AG09319 (cell line): ENCODE measurements around the gene PREX1.

Experiments used
- DNase-seq: peaks from one replicate; pipeline ENCODE4 v3.0.0-alpha.2; 2010; ENCODE audit warnings: low read depth; ENCODE audit errors: extremely low read depth
- TF ChIP-seq, protein P1 (sequence below): IDR thresholded peaks from 2 replicates; pipeline ENCODE4 v1.5.1; 2011; ENCODE audit warnings: low read depth, mild to moderate bottlenecking, inconsistent platforms, low read length, moderate library complexity

Gene PREX1

DNA sequence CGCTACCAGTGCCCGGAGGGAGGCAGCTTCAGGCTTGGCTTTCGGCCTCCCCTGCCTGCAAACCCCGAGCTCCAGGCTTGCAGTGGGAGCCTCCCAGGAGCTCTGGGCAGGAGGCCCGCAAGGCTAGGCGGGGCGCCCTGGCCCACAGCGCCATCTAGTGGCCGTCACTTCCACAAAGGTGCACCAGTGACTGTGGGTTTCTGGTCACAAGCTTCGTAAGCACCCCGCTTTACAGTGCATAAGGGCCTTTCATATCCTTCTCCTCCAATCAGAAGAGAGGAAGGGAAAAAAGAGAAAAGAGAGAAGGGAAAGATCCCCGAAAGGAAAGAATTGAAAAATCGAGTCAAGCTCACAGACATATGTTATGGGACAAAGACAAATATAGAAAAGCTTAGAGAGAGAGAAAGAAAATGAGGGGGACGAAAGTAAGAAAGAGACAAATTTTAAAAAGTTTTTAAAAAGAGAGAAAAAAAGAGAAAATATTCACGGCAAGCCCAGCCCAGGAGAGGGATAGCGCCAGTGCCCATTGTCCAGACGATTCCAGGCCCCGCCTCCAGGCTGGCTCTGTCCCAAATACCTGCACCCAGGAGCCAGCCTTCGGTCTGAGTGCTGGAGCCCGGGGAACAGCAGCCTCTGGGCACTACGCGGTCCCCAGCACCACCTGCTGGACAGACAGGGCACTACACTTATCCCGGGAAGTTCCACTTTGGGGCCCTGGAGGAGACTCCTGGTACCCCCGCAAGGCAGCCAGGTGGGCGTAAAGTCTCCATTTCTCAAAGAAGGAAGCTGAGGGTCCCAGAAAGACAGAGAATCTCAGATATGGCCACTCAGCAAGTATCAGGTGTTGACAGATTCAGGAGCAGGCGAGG is 207.1 kb downstream of the PREX1 start:
- DNase-seq: peak; percentile 46
- TF ChIP-seq, protein P1, sequence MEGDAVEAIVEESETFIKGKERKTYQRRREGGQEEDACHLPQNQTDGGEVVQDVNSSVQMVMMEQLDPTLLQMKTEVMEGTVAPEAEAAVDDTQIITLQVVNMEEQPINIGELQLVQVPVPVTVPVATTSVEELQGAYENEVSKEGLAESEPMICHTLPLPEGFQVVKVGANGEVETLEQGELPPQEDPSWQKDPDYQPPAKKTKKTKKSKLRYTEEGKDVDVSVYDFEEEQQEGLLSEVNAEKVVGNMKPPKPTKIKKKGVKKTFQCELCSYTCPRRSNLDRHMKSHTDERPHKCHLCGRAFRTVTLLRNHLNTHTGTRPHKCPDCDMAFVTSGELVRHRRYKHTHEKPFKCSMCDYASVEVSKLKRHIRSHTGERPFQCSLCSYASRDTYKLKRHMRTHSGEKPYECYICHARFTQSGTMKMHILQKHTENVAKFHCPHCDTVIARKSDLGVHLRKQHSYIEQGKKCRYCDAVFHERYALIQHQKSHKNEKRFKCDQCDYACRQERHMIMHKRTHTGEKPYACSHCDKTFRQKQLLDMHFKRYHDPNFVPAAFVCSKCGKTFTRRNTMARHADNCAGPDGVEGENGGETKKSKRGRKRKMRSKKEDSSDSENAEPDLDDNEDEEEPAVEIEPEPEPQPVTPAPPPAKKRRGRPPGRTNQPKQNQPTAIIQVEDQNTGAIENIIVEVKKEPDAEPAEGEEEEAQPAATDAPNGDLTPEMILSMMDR: peak; percentile 93

DNA sequence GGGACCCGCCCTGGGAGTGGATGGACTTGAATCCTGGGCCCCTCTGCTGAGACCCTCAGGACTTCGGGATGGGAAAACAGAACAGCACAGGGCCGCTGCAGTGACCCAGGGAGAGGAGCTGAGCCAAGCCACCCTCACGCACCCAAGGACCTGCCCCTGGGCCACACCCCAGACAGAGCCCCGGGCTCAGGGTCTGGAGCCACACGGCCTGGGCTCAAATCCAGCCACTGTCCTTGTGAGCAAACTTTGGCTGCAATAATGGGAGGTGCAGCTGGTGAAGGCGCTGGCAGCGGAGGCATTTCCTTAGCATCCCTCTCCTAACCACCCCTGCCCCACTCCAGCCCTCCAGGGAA is 207.7 kb downstream of the PREX1 start:
- DNase-seq: no peak
- TF ChIP-seq, protein P1: no peak

DNA sequence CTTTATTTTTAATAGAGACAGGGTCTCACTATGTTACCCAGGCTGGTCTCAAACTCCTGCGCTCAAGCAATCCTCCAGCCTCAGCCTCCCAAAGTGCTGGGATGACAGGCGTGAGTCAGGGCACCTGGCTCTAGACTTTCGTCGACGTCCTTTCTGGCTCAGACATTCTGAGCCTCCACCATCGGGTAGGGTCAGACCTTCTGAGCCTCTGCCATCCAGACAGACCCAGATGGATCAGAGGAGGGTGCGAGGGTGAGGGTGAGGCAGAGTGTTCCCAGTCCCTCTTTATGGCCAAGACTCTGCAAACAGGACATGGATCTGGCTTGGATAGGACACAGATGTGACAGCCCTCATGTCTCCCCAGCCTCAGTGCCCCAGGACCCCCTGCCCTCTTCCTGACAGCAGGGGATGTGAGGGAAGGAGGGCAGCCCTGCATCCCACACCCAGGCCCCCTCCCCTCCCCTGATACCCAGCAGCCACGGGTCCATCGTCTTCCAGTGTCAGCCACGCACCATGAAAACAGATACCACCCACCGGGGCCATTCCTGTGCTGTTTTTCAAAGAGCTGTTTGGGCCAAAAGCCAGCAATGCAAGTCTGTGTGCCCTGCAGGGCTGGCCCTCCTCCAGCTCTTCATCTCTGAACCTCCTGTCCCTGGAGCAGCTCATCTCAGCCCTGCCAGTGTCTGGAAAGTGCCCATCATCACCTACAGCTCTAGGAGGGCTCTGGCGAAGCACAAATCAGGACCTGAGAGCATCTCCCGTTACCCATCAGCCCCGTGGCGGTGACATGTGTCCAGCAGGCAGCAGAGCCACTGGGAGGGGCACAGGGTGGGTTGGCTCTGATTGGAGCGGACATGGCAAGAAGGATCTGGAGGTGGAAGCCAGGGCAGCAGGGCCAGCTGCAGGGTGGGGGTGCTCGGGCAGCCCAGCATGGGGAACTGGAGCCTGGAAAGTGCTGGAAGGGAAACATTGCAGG is 208.4 kb downstream of the PREX1 start:
- DNase-seq: no peak
- TF ChIP-seq, protein P1: no peak

DNA sequence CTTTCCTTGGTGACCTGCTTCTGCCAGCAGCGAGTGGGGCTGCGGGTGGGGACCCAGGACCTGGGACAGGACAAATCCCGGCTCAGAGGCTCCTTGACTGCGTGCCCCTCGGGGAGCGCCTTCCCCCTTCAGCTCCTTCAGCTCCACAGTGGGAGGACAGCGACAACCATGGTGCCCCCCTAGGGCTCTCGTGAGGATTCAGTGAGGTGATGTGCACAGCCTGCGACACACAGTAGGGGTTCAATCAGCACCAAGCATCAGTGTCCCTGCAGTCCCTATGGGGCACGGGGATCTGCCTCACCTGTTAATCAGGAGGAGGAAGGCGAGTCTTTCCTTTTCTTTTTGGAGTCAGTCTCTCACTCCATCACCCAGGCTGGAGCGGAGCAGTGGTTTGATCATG is 209.2 kb downstream of the PREX1 start:
- no peak for DNase-seq
- TF ChIP-seq, protein P1: no peak

DNA sequence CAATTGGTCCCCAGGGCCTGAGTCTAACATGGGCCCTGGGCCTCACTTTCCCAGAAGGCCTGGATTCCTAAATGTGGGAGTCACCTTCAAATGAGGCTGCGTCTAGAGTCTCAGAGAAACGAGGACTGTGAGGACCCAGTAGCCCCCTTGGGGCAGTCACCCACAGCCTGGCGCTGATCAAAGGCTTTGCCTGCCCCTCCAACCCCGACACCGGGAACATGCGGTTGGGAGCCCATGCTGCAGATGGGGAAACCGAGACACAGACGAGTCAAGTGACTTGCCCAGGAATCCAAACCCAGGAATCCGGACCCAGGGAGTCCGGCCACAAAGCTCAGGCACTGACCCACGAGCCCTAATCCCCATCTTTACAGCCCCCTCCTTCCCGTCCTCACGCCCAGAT is 209.7 kb downstream of the PREX1 start:
- no peak for DNase-seq
- TF ChIP-seq, protein P1: no peak

DNA sequence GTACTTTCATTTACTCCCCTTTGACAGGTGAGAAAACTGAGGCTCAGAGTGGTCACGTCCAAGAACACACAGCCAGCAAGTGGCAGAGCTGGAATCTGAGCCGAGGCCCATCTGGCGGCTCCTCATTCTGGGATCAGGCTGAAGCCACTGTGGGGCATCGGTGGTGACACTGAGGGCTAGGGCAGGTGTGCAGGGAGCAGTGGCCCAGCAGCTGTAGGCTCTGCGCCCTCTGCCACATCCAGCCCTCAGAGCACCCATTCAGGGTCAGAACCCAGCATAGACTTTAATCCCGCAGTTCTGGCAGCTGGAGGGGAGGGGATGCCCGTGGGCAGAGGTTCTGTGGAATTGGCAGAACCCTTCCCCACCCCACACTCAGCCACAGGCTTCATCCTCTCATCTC is 210.3 kb downstream of the PREX1 start:
- no peak for DNase-seq
- TF ChIP-seq, protein P1: no peak

DNA sequence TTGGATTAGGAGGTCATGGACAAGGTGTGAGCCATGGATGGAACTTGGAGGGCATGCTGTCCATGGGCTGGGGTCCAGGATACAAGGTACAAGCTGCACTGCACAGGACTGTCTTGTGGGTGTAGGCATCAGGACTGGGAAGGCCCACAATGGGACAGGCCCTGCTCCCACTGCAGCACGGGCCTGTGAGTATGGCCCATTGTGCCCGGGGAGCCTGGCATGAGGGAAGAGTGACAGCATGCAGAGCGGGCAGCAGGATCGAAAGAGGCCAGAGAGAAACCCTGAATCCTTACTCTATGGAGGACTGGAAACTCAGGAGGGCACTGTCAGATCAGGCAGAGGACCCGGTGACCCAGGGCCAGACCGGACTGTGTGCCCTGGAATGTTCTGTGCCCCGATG is 211.3 kb downstream of the PREX1 start:
- DNase-seq: no peak
- TF ChIP-seq, protein P1: no peak
